Transverse colon (tissue), 4 donors: ENCODE results near the gene PARP16. TPM values are rescaled to one million over a fixed set of nuclear protein-coding genes. Genes with fewer than 3 reads are reported as not detected.

Experiments used
- DNase-seq: peaks from one replicate; pipeline ENCODE4 v3.0.0-alpha.2; 2019
- H3K27ac ChIP-seq, 4 donors: fragments of 200-600 bp; sonication (generic); 2 replicates each; pipeline ENCODE4 v1.5.1; 2016 to 2018; ENCODE audit warnings: inconsistent platforms in 4 of 4
- H3K27me3 ChIP-seq: fragments of 200-600 bp; sonication (generic); 2 replicates; pipeline ENCODE4 v1.5.1; 2017; ENCODE audit warnings: inconsistent platforms
- H3K36me3 ChIP-seq, 4 donors: fragments of 200-600 bp; sonication (generic); 2 replicates each; pipeline ENCODE4 v1.5.1; 2017 to 2019; ENCODE audit warnings: inconsistent platforms in 4 of 4
- H3K4me1 ChIP-seq, 4 donors: fragments of 200-600 bp; sonication (generic); 2 replicates each; pipeline ENCODE4 v1.5.1; 2017 to 2020; ENCODE audit warnings: inconsistent platforms in 4 of 4
- H3K4me3 ChIP-seq, 4 donors: fragments of 200-600 bp; sonication (generic); 1 replicate in 1 of 4; 2 replicates in 3 of 4; pipeline versions ENCODE4 v1.5.1 to v1.6.1; 2017 to 2019; ENCODE audit warnings: inconsistent platforms in 4 of 4
- H3K9me3 ChIP-seq, 2 donors: fragments of 200-600 bp; sonication (generic); 2 replicates each; pipeline ENCODE4 v1.5.1; 2017 to 2019; ENCODE audit warnings: inconsistent platforms in 2 of 2
- CTCF ChIP-seq, 5 experiments: fragments of 200-600 bp in 3 of 5; fragments of 450-650 bp in 2 of 5; sonication (generic) in 3 of 5; IDR thresholded peaks; 1 replicate in 2 of 5; 2 replicates in 3 of 5; pipeline ENCODE4 v1.5.1; 2016 to 2017; ENCODE audit warnings: antibody characterized with exemption in 5 of 5, inconsistent platforms in 3 of 5, mild to moderate bottlenecking in 2 of 5, moderate library complexity in 1 of 5
- EP300 ChIP-seq: sonication (generic); formaldehyde crosslinking; IDR thresholded peaks from one replicate; pipeline ENCODE4 v1.6.1; 2017; ENCODE audit warnings: antibody characterized with exemption, low read depth
- POLR2A ChIP-seq: fragments of 450-650 bp; IDR thresholded peaks from one replicate; pipeline ENCODE4 v1.6.1; 2016; ENCODE audit warnings: antibody characterized with exemption, mild to moderate bottlenecking, moderate library complexity
- POLR2AphosphoS5 ChIP-seq, 3 donors: sonication (generic); formaldehyde crosslinking; IDR thresholded peaks; one replicate each; pipeline ENCODE4 v1.6.1; 2016; ENCODE audit warnings: antibody characterized with exemption in 3 of 3
- WGBS, 2 donors: methylation state at CpG; one replicate each; pipeline ENCODE4 v1.1.5; 2018; ENCODE audit warnings: low coverage in 1 of 2; 5-methylcytosine and 5-hydroxymethylcytosine counted together
- in situ Hi-C, 4 donors: fragments of 200-750 bp; cut with MboI; loops; one replicate each; pipeline versions ENCODE4 v1.15.0 to v1.15.1; 2017; ENCODE audit warnings: low sequenced_read_pairs in 3 of 4, low pct_ligation_motif_present in 1 of 4, low pct_unique_long_range_greater_than_20kb in 1 of 4
- intact Hi-C: fragments of 100-400 bp; cut with DNase I; formaldehyde crosslinking; loops from one replicate; pipeline ENCODE4 v1.15.1; 2023; ENCODE audit warnings: low total_unique reads
- total RNA-seq, 4 donors: library from RNA; depleted of rRNA; stranded (reverse); fragments of >200 nt; gene quantifications; one replicate each; pipeline ENCODE4 v1.1.0, GENCODE V29; 2016

The PARP16 gene
- total RNA-seq, 4 donors from 2014 or later, result 4.6 to 11.5 (median 7.5) TPM

DNA sequence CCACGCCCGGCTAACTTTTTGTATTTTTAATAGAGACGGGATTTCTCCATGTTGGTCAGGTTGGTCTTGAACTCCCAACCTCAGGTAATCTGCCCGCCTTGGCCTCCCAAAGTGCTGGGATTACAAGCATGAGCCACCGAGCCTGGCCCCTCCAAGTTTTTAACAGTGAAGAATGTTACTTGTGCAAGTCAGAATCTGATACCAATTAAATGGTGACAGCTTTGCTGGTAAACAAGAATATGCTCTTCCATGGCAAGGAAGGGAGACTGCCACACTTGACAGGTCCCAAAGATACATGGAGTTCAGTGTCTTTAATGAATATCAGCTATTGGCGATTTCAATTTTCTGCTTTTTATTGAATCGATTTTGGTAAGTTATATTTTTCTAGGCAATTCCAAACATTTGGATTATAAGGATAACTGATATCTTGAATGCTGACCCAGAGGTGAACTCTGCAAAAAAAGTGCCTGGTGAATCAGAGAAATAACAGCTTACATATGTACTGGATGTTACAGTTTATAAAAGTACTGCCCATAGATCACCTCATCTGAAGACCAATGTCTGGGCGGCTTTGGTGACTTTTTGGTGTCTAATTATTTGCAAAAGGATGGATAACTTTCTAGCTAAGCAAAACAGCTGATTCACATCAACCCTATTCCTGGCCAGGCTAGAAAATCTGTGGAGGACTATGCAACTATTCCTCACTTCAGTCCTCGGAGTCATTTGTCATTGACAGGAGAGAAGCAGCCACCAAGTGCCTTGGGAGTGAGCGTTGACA, 1.2 kb downstream of the PARP16 start:
- DNase-seq, result no peak
- no peaks in the 10 kb centered on the region for H3K36me3 ChIP-seq
- 54 to 75% methylated on average over 4 to 10 of the region's 10 CpGs for WGBS, 2 donors
- in situ Hi-C loops (loop anchor here in 3 of 4 donors (25.0 kb wide), 1 partner anchor 248 kb away; the partner anchor contains the start of genes MTFMT (in 3 of the 3) and SLC51B (in 3 of the 3)), intact Hi-C loops (no loop called here)
- peak overlapping the region in 3 of 4 donors; percentile 54 to 75 (median 72) for H3K4me3 ChIP-seq
- TF ChIP-seq POLR2AphosphoS5 (IDR thresholded peaks at IDR 0.05), result no peak
- TF ChIP-seq EP300, result no peak
- no peak for TF ChIP-seq CTCF (IDR thresholded peaks at IDR 0.05)
- TF ChIP-seq POLR2A, result no peak
- peaks cover 4 to 19% (median 16%) of the 10 kb centered on the region in 4 donors for H3K4me1 ChIP-seq
- no peaks in the 10 kb centered on the region for H3K9me3 ChIP-seq
- H3K27ac ChIP-seq, result peak overlapping the region; percentile 88 to 95 (median 92)
- H3K27me3 ChIP-seq, result no peaks in the 10 kb centered on the region

DNA sequence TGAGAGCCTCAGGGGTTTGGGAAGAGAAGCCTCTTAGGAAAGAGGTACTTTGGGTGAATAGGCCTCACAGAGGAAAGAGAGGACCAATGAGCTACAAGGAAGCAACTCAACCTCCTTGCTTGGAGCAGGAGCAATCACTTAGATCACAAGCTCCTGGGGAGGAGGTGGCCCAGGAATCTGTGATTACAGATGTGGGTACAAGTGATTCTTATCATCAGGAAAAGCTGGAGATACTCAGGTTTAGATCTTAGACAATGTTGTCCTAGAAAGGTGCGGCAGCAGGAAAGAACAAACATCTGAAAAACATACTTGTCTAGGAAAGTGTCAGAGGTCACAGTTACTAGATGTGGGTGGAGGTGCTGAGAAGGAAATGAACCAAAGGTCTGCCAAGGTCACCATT, 8.2 kb downstream of the PARP16 start:
- no peak for DNase-seq
- peaks cover 6 to 14% (median 9%) of the 10 kb centered on the region in 4 donors for H3K4me1 ChIP-seq
- no peaks in the 10 kb centered on the region for H3K36me3 ChIP-seq
- in situ Hi-C loops (loop anchor here (10.0 to 25.0 kb wide), 2 partner anchors 94 to 241 kb away; partner anchors contain the start of genes MTFMT (in 3 of the 4), SLC51B (in 3 of the 4) and CLPX (in 2 of the 4)), intact Hi-C loops (no loop called here)
- peak overlapping the region; percentile 14 to 48 (median 38) for H3K27ac ChIP-seq
- no peak overlapping the region for H3K4me3 ChIP-seq
- TF ChIP-seq POLR2AphosphoS5 (IDR thresholded peaks at IDR 0.05) (no peak), POLR2A (no peak), CTCF (IDR thresholded peaks at IDR 0.05) (no peak), EP300 (no peak)
- H3K27me3 ChIP-seq, result no peaks in the 10 kb centered on the region
- WGBS, 2 donors, result 63 to 67% methylated on average over 1 of the region's 1 CpG
- H3K9me3 ChIP-seq, result no peaks in the 10 kb centered on the region

- no peak for DNase-seq
- intact Hi-C loops (no loop called here), in situ Hi-C loops (loop anchor here (10.0 to 25.0 kb wide), 2 partner anchors 92 to 240 kb away; partner anchors contain the start of genes MTFMT (in 3 of the 4), SLC51B (in 3 of the 4) and CLPX (in 2 of the 4))
- peaks cover 6 to 14% (median 9%) of the 10 kb centered on the region in 4 donors for H3K4me1 ChIP-seq
- H3K27ac ChIP-seq, result no peak overlapping the region
- H3K4me3 ChIP-seq, result no peak overlapping the region
- no peaks in the 10 kb centered on the region for H3K9me3 ChIP-seq
- H3K27me3 ChIP-seq, result no peaks in the 10 kb centered on the region
- H3K36me3 ChIP-seq, result no peaks in the 10 kb centered on the region
- WGBS, 2 donors, result 80 to 88% methylated on average over 1 of the region's 1 CpG
- TF ChIP-seq EP300 (no peak), POLR2AphosphoS5 (IDR thresholded peaks at IDR 0.05) (no peak), CTCF (IDR thresholded peaks at IDR 0.05) (no peak), POLR2A (no peak)
Measured at GRCh38 chr15:65277015-65277414, 9.7 kb downstream of the PARP16 start.

DNA sequence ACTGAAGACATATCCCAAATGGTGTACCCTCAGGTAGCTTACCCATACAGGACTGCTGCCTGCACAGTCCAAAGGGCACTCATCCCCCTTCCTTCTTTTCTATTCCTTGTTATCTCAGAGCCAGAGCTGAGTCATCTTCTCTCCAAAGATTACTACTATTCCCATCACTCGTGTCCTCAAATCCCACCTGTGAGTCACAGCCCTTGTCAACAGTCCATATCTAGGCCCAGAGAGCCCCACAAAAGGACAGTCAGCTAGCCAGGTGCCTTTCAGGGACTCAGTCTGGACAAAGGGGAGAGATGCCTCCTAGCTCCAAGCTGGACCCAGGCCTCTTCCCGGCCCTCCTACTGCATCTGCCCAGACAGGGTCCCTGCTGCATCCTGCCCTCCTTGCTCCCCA, 11.0 kb downstream of the PARP16 start:
- in situ Hi-C loops, result loop anchor here (10.0 to 25.0 kb wide), 2 partner anchors 91 to 238 kb away; partner anchors contain the start of genes MTFMT (in 3 of the 4), SLC51B (in 3 of the 4) and CLPX (in 2 of the 4)
- H3K27ac ChIP-seq, result no peak overlapping the region

More for the DNA sequence above, 11.0 kb downstream of the PARP16 start:
- intact Hi-C loops, result no loop called here
- no peak overlapping the region for H3K4me3 ChIP-seq
- WGBS, 2 donors, result 69% methylated on average over 2 of the region's 2 CpGs; no CpG with 5 or more reads in 1 of the 2 donors
- TF ChIP-seq EP300 (no peak), CTCF (IDR thresholded peaks at IDR 0.05) (no peak), POLR2AphosphoS5 (IDR thresholded peaks at IDR 0.05) (no peak), POLR2A (no peak)
- no peaks in the 10 kb centered on the region for H3K9me3 ChIP-seq
- no peak for DNase-seq
- H3K27me3 ChIP-seq, result no peaks in the 10 kb centered on the region
- no peaks in the 10 kb centered on the region for H3K36me3 ChIP-seq
- peaks cover 6 to 16% (median 9%) of the 10 kb centered on the region in 4 donors for H3K4me1 ChIP-seq
